K562 (cell line): ENCODE measurements around the gene LYG2.

Source experiments
- MEIS2 ChIP-seq: fragments of 450-650 bp; IDR thresholded peaks from 2 replicates; pipeline ENCODE4 v1.6.1; 2014; ENCODE audit warnings: mild to moderate bottlenecking; ENCODE audit not compliant: partially characterized antibody
- SMAD4 ChIP-seq: fragments of 250-450 bp; sonication (Bioruptor Pico); conservative IDR thresholded peaks from 2 replicates; pipeline ENCODE4 v1.8.0; 2021; ENCODE audit warnings: inconsistent platforms, mild to moderate bottlenecking, moderate library complexity
- SMARCA5 ChIP-seq: fragments of 450-650 bp; IDR thresholded peaks from 2 replicates; pipeline ENCODE4 v1.6.1; 2016
- YY1 ChIP-seq, 3 experiments: IDR thresholded peaks; 2 replicates each; pipeline ENCODE4 v1.6.1; 2011; ENCODE audit warnings: low read length in 2 of 3, mild to moderate bottlenecking in 2 of 3, moderate library complexity in 2 of 3, borderline replicate concordance in 1 of 3, control low read depth in 1 of 3, low read depth in 1 of 3; ENCODE audit not compliant: insufficient read depth in 3 of 3, insufficient replicate concordance in 2 of 3, control insufficient read depth in 1 of 3, insufficient read length in 1 of 3; ENCODE audit errors: extremely low read depth in 1 of 3
- ZNF12 ChIP-seq: sonication (generic); formaldehyde crosslinking; IDR thresholded peaks from 2 replicates; pipeline ENCODE4 v1.4.0; 2020; ENCODE audit warnings: mild to moderate bottlenecking, missing genetic modification reagents
- ZNF316 ChIP-seq: fragments of 450-650 bp; IDR thresholded peaks from 2 replicates; pipeline ENCODE4 v1.6.1; 2016
- TF ChIP-seq, protein P1 (sequence below): fragments of 250-450 bp; sonication (Bioruptor Pico); IDR thresholded peaks from 2 replicates; pipeline ENCODE4 v1.4.0; 2020; ENCODE audit warnings: mild to moderate bottlenecking, moderate library complexity, borderline replicate concordance

DNA sequence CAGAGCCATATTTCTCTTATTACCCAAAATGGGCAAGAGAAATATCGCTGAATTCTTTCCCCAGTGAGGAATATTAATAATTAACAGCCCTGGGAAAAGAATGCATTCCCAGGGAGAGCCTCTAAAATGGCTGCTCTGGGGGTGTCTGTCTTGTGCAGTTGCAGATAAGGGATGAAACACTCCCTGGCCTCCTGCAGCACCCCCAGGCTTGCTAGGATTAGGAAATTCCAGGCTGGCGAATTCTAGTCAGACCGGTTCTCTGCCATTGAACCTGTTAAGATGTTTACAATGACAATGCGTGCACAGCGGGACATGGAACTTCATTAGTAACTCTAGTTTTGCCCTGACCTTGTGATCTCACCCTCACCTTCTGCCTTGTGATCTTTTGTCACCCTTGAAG is 50.0 kb downstream of the LYG2 start:
- TF ChIP-seq ZNF316 (no peak), MEIS2 (no peak), SMARCA5 (no peak), ZNF12 (CRISPR knock-in tag) (no peak), YY1 (IDR thresholded peaks at IDR 0.05; ENCODE audit: borderline replicate concordance in 1 of 3, control insufficient read depth in 1 of 3, extremely low read depth in 1 of 3, insufficient read depth in 3 of 3, insufficient read length in 1 of 3, insufficient replicate concordance in 2 of 3, low read depth in 1 of 3, low read length in 2 of 3) (no peak), SMAD4 (CRISPR knock-in tag) (no peak)
- TF ChIP-seq, protein P1, sequence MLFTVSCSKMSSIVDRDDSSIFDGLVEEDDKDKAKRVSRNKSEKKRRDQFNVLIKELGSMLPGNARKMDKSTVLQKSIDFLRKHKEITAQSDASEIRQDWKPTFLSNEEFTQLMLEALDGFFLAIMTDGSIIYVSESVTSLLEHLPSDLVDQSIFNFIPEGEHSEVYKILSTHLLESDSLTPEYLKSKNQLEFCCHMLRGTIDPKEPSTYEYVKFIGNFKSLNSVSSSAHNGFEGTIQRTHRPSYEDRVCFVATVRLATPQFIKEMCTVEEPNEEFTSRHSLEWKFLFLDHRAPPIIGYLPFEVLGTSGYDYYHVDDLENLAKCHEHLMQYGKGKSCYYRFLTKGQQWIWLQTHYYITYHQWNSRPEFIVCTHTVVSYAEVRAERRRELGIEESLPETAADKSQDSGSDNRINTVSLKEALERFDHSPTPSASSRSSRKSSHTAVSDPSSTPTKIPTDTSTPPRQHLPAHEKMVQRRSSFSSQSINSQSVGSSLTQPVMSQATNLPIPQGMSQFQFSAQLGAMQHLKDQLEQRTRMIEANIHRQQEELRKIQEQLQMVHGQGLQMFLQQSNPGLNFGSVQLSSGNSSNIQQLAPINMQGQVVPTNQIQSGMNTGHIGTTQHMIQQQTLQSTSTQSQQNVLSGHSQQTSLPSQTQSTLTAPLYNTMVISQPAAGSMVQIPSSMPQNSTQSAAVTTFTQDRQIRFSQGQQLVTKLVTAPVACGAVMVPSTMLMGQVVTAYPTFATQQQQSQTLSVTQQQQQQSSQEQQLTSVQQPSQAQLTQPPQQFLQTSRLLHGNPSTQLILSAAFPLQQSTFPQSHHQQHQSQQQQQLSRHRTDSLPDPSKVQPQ (CRISPR knock-in tag): no peak
